IPS DF 4.7 (cell line): ENCODE results near the gene NPAS2.

Experiments
- DNase-seq: peaks from one replicate; pipeline ENCODE4 v3.0.0-alpha.2; 2013; ENCODE audit warnings: low spot score; ENCODE audit errors: extremely low read depth

Gene NPAS2

DNA sequence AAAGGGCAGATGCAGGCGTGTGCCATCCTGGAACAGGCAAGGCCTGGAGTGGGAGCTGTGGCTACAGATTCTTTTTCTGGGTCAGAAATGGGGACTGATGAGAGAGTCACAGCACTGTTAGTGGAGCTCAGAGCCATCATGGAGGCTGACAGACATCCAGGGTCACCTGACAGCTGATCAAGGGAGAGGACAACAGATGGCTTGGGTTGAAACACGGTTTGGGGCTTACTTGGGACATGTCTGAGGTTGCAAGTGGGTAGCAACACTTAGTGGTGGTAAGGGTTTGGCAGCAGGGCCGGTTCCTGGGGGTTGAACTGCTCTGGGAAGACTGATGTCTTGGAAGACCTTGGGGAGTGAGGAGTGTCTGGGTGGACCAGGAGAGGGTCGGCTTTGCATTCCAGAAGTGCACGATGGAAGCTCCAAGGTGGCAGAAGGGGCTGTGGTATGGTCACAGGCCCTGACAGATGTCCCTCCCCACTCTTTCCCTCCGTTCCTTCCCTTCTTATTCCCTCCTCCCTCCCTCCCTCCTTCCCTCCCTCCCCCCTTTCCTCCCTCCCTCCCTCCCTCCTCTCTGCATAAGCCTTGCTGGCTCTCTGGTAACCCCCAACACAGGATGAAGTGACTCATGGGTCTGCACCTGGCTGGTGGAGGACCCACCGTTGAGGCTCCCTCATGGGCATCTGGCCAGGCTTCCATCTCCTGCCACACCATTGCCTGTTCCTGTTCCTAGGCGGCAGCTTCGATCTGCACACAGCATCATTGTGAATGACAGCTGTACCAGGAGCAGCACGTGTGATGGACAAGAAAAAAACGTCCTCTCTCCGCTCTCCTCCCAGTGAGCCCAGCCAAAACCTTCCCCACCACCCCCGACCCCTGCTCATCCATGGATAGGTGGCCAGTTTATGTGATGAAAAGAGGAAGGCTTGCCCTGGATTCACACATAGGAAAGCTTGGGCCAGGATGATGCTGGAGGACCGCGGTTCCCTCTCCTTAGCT, 118.4 kb downstream of the NPAS2 start:
- no peak for DNase-seq

DNA sequence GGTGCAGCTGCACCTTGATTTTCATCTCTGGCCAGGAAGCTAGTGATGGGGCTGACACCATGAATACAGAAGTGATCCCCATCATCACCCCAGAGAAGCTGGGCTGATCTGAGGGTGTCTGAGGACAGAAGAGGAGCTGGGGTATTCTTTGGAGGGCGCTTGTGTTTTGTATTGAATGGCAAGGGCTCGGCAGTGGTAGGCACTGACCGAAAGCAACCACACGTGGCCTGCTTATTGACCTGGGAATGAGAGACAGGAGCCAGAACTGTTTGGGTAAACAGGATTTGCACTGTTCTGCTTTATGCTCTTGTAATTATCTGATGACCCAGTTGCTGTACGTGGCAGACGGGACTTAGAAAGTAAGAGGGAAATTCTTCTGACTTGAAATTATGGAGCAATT, 119.5 kb downstream of the NPAS2 start:
- DNase-seq, result no peak

DNA sequence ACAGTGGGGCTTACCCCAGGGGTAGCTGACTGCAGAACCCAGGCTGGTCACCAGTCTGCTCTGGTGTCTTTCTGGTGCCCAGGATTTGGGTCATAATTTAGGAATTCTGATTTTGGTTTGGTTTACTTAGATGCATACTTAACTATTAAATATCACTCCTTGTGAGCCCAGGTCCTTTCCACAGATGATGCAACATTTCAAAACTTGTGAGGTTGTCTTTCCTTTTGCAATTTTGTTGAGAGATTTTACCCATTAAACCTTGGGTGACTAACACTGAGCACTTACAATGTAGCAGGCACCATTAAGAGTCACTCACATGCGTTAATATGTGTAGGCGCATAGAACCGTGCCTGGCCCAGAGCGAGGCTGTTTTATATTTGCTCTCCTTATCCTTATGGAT, 120.3 kb downstream of the NPAS2 start:
- no peak for DNase-seq

DNA sequence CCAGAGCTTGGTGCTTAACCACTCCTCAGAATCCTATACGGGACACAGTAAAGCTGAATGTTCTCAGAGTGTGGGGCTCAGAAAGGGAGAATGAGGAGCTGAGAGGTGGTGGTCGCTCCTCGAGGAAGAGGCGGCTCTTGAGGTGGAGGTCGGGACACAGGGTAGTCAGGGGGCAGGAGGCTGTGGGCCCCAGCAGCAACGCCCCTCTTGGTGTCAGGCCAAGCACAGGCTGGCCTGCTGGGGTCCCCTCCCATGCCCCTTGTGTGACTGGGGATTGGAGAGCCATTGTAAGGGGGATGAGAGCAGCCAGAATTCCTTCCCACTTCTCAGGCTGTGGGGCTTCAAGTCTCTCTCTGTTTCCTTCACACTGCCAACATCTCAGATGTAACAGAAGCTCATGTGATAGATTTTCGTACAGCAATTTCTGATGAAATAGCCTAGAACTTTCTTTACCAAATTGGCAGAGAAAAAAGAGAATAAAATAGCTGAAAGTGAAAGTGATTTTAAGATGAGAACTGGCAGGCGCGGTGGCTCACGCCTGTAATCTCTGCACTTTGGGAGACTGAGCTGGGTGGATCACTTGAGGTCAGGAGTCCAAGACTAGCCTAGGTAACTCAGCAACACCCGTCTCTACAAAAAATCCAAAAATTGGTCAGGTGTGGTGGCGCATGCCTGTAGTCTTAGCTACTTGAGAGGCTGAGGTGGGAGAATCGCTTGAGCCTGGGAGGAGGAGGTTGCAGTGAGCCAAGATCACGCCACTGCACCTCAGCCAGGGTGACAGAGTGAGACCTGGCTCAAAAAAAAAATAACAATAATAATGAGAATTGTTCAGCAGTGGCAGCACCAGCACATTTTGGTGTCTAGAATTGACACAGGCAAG, 121.1 kb downstream of the NPAS2 start:
- DNase-seq, result no peak

DNA sequence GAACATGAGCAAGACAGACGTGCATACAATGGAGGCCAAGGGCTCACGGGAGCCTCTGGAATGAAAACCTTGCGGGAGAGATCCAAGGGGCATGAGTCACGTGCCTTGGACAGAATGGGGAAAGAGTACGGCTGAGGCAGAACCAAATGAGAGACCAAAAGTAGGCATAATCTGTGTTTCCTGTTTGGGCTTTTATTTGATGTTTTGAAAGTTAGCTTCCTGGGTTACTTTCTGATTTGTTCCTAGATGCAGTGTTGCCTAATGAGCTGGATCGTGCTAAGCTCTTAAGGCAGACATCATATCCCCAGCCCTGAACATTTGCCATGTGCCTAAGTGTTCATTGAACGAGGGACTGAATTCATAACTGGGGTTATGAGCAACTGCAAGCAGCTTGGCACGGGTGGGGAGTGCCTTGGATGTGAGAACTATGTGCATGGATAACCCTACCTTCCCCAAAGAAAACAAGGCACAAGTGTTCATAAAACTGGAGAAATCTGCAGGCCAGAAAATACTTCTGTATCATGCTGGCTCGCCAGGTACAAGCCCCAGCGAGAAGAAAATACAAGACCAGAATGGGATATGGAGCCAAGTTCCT, 121.8 kb downstream of the NPAS2 start:
- no peak for DNase-seq

DNA sequence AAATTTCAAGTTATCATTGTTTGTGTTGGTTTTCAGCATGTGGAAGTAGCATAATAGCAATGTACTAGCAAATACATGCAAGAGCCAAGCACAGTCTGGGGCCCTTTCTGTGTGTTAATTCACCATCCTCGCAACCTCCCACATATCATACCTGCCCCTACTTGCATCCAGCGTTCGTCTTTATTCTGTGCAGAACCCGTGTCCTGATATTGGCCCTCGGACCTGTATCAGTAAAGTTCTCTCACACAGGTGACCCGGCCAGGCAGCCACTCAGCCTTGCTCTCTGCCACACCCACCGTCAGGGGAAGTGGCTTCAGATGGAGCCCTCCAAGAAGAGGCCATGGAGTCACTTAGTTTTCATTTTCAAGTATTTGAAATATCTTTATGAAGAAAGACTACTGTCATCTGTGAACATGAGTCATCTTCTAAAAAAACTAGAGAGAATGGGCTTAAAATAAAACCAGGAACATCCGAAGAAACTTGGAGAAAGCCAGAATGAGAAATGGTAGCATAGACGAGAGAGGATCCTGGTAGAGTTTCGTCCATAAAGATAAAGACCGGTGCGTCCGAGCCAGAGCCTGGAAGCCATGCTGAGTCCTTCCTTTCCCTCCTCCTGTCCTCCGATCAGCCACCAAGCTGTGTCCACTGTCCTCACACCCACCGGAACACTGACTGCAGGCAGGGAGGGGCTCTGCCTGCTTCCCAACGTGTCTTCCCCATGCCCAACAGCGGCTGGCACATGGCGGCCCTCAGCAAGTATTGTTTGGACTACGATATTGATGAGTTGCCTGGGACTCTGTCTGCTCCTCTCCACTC, 124.9 kb downstream of the NPAS2 start:
- no peak for DNase-seq

DNA sequence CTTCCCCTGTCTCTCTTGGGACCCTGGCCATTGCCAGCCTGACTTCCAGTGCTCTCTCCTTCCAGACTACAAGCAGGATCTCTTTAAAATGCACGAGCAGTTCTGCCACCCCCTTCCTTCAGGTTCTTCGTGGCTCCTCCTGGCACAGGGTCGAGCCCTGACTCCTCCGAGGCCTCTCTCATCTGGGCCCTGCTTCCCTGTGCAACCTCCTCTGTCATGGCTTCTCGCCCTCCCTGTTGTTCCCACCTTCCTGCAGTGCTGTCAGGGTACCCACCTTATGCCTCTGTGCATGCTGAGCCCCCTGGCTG, 125.4 kb downstream of the NPAS2 start:
- DNase-seq, result no peak

DNA sequence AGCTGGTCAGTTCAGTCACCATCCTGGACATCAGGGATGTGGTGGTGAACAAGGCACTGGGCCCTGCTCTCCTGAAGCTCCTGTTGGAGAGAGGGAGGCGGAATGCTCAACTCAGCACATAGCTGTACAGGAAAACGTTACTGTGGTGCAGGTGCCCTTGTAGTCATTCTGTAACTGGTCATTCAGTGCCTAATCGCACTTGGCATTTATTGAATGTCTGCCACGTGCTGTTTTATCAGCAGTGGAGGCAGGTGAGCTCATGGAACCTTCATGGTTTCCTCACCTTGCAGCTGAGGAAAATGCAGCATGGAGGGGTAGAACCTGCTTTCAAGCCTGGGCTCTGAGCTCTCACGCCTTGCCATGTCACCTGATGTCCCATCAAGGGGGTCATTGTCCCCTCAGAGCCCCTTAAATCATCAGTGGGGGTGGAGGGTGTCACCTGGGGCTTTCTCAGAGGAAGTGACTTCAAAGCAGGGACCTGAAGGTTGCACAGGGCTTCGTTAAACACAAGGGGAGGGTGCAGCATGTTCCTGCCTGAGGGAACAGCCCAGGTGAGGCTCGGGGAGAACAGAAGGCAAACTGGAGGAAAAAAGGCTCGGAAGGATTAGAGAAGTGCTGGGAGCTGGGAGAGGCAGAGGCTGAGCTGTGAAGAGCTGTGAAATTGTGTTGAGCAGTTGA, 126.1 kb downstream of the NPAS2 start:
- DNase-seq, result no peak

DNA sequence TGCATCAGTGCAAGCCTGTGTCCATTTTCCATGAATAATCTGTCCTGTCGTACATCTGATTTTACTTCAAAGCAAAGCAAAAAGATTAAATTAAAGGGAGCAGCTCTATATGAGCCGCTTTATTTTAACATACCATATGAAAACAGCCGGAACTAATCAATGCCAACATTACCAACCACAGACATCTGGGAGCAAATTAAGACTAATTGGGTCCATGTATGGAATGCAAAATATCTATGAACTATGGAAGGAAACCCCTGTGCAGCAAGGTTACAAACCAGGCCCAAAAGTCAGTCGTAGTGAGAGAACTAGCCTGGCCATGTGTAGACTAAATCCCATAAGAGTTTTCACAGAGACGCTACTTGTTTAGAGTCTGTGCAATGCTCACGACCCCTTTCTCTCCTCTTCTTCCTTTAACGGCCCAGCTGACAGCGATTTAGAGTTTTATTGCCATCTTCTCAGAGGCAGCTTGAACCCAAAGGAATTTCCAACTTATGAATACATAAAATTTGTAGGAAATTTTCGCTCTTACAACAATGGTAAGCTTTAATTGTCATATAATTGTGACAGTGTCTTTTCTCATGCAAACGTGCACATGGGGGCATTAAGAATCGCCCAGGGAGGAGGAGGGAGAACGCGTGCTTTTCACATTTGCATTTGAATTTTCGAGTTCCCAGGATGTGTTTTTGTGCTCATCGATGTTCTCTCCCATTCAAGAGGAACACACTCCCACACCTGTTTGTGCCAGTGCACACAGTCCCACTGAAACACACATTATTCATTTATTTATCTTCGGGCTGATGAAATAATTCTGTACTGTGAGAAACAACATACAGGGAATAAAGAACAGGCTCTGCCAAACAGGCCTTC, 129.2 kb downstream of the NPAS2 start:
- DNase-seq, result no peak

DNA sequence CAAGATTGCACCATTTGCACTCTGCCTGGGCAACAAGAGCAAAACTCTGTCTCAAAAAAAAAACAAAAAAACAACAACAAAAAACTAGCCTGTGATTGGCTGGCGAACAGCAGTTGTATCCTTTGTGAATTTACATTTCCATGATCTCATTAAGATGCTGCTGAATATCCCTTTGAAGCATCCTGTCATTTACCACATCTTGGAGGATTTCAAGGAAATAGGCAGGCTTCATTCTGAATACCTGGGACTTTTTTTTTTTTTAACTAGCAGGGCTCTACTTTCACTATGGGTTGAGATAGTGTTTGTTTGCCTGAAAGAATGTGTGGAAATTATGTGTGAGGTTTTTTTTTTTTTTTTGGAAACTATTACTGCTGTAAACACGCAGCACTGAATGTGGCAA, 132.6 kb downstream of the NPAS2 start:
- DNase-seq, result no peak

DNA sequence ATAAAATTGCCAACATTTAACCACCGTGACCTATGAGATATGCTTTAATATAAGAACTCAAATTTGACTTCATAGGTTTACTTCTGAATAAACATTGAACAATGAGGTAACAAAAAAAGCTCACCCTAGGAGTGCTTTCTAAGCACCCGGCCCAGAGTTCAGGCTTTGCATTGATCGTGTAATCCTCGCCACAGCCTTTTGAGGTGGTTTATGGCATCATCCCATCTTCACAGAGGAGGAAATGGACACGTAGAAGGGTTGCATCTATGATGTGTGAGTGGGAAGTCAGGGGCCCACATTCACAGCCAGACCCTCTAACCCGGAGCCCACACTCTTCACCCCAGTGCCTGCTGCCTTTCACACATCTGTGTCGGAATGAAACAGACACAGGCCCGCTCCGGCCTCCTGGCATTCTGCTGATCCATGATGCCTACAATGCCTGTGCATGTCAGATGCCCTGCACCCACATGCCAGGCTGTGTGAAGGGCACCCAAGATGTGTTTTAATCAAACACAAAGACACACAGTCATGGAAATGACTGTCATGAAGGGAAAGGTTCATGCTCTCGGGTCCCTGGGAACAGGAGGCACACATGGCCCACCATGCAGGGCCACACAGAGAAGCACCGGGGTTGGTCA, 133.6 kb downstream of the NPAS2 start:
- no peak for DNase-seq

DNA sequence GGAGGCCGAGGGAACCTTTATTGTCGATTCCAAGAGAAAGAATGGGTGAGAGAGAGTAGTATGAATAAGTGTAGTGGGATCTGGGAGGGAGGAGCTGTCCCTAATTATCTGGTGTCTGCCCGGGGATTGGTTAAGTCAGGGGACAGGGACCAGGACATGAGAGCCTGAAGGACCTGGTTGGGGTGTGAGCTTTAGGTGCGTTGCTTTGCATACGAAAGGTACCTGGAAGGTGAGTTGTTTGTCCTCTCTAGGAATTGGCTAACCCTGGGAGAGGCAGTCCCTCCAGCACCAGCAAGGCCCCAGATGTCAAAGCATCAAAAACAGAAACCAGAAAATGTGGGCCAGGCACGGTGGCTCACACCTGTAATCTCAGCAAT, 134.1 kb downstream of the NPAS2 start:
- DNase-seq, result no peak

DNA sequence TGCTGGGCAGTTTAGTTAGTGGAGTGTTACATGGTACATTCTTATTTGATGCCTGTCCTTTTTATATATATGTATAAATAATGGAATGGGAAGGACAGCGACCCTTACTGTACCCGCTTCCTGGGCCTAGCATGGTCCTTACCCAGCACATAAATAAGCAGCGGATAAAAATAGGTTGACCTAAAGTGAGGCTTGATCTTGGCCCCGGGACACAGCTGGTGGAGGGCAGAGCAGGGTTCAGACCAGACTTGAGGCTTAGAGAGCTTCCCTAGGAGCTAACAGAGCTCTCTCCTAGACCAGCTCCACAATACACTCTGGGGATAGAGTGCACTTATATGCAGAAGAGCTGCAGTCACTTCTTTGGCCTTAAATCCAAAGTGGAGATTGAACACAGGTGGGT, 135.3 kb downstream of the NPAS2 start:
- DNase-seq, result no peak

DNA sequence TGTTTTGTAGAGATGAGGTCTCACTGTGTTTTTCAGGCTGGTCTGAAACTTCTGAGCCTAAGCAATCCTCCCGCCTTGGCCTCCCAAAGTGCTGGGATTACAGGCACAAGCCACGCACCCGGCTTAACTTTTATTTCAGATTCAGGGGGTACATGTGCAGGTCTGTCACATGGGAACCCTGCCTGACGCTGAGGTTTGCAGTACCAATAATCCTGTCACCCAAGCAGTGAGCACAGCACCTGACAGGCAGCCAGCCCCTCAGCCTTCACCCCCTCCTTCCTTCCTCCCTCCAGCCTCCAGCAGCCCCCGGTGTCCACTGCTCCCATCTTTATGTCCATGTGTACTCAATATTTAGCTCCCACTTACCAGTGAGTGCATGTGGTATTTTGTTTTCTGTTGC, 136.1 kb downstream of the NPAS2 start:
- no peak for DNase-seq

DNA sequence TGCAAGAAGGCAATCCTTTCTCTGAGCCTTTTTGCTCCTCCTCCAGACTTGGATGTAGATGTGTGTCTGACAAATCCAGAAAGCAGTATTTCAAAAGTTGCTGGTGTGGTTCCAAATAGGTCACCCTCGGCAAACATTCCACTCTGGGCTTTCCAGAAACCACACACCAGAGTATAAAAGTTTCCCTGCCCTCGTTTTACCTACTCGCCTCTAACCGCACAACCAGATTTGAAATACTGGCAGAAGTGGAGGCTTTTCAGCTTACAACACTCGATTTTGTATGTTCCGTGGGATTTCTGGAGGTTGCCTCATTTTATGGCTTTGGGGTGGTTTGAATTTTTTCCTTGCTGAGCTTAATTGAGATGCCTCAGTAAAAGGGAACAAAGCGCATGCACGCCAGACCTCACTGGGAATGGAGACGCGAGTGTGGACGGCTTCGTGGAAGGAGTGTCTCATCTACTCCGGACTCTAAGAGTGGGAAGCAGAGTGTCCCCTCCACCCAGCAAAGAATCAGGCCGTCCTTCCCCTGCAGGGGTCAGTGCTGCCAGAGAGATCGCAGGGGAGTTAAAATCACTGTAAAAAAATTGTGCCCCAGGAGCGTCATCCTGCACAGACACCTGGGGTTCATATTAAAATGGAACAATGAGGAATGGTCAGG, 138.2 kb downstream of the NPAS2 start:
- no peak for DNase-seq

DNA sequence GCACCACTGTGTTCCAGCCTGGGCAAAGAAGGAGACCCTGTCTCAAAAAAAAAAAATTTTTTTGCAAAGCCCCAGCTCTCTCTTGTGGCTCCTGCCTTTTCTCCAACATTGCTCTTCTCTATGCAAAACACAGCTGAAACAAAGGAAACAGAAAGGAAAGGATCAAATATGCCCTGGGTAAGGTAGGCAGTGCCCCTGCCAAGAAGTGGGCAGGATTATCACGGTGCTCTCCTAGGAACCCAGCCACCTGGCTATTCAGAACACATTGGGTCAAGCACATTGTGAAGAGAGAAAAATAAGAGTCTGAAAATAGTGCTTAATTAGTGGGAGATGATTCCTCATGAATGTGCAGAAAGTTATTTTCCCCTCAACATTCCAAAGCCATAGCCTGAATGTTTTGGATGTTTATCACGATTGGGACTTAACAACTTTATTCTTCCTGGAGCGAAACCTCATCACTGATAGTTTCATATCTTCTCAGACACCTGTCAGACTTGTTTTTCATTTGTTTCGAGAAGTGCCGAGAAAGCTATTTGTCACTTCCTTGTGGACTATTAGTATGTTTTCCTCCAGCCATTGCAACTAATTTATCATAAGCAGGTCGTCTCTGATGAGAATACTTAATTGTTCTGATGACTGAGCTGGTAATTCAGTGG, 139.4 kb downstream of the NPAS2 start:
- no peak for DNase-seq

DNA sequence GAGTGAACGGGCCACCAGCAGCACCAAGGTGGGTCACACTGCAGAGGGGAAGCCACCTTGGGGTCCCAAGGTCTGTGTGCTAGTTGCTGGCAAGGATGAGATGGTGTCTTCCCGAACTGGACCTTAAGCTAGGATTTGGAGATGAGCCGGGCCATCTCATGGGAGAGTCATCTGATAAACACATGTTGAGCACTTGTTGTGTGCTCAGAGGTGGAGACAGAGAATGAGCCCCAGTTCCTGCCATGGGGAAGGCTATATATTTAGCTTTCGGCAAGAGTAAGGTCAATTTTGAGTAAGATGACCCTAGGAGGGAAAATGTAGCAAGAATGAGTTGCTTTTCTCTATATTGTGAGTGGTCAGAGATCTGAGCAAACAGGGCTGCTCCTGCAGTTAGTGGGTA, 140.7 kb downstream of the NPAS2 start:
- no peak for DNase-seq

DNA sequence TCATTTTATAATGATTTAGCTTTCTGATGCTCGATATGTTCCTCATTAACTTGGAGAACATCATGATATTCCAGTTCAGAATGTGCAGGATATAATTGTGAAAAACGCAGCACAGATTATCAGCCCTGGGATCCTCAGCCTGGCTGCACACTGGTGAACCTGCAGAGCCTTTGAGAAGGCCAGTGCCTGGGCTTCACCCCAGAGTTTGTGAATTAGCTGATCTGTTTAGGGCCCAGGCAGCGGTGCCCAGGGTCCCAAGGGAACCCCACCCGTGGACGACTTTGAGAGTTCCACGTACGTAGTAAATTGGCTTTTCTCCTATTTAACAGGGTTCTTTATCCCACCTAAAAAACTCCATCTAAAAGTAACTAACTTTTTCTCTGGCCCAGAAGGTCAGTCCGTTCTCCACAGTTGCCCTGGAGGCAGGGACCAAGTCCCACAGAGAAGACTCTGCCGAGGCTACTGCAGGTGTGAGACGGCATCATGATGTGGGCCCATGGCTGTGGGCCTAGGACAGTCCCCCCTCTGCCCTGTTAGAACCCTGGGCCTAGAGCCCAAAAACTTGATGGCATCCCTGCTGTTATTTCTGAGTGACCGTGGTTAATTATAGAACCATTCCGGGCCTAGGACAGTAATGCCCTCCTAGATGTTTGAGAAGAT, 142.6 kb downstream of the NPAS2 start:
- no peak for DNase-seq
